ENCODE data around the gene ZFYVE1.

DNA sequence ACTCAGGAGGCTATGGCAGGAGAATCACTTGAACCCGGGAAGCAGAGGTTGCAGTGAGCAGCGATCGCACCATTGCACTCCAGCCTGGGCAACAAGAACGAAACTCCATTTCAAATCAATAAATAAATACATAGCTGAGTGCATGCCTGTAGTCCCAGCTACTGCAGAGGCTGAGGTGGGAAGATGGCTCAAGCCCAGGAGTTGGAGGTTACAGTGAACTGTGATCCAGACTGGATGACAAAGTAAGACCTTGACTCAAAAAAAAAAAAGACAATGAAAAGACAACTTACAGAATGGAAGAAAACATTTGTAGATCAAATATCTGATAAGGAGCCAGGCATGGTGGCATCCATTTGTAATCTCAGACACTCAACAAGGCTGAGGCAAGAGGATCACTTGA, 27.6 kb downstream of the ZFYVE1 start:
- TF ChIP-seq, protein P1, sequence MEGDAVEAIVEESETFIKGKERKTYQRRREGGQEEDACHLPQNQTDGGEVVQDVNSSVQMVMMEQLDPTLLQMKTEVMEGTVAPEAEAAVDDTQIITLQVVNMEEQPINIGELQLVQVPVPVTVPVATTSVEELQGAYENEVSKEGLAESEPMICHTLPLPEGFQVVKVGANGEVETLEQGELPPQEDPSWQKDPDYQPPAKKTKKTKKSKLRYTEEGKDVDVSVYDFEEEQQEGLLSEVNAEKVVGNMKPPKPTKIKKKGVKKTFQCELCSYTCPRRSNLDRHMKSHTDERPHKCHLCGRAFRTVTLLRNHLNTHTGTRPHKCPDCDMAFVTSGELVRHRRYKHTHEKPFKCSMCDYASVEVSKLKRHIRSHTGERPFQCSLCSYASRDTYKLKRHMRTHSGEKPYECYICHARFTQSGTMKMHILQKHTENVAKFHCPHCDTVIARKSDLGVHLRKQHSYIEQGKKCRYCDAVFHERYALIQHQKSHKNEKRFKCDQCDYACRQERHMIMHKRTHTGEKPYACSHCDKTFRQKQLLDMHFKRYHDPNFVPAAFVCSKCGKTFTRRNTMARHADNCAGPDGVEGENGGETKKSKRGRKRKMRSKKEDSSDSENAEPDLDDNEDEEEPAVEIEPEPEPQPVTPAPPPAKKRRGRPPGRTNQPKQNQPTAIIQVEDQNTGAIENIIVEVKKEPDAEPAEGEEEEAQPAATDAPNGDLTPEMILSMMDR (IDR thresholded peaks at IDR 0.05), result no peak
- TF ChIP-seq POLR2A (IDR thresholded peaks at IDR 0.05), result no peak
